HG02623 (cell line): Measurements from ENCODE around the gene CLMP.
"Not testable (repeated sequence)": the region's sequence is repeated elsewhere in the genome, so short reads cannot be mapped to it uniquely, and the experiment has no call there.

Experiments used
- ATAC-seq: cut with Tn5 transposase; IDR thresholded peaks from one replicate; pipeline ENCODE4 v1.9.1; 2021; ENCODE audit warnings: moderate library complexity; ENCODE audit not compliant: unreplicated experiment

CLMP gene

DNA sequence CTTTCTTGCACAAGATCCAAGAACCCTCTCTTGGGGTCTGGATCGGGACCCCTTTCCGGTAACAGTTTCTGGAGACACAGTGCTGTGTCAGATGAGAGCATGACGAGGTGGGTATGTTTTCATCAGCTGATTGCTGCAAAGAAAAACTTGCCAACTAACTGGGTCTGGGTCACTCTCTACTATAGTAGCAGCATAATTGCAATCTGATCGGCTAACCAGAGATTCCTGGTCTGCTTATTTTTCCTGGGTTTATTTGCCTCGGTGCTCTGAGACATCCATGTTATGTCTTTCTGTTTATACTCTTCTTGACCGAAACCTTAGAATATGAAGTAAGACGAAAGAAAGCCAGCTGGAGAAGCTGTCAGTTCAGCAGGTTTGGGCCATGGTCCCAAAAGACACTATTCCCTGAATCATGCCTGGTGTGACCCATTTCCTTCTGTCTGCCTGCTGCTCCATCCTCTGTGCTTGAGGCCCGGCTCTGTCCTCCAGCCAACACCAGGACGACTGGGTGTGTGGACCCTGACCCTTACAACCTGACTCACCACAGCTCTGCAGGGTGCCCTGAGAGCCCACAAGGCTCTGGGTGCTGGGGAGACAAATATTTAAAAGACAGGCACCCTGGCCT is 24.1 kb upstream of the CLMP start:
- ATAC-seq = no peak

DNA sequence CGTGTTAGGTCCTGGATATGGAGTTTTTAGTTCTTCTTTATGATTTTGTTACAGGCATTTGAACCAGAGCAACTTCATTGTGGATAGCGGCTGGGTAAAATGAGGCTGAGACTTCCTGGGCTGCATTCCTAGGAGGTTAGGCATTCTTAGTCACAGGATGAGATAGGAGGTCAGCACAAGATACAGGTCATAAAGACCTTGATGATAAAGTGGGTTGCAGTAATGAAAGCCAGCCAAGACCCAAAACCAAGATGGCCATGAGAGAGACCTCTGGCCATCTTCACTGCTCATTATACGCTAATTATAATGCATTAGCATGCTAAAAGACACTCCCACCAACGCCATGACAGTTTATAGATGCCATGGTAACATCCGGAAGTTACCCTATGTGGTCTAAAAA is 23.4 kb upstream of the CLMP start:
- ATAC-seq = no peak

DNA sequence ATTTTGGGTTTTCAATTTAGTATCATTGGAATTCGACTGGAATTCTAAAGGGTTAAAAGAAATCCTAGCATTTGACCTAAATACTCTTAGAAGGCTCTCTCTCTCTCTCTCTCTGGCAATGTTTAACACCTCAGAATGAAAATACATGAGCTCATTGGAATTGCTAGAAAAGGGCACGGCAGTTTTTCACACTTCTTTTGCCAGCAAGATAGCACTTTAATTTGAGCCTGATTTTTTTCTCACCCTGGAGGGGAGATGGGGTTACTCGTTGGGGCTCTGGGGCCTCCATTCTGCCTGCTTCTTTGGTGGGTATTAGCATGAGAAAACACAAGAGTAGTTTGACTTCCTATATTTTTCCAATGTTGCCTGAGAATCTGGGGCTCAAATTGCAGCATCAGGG is 22.8 kb upstream of the CLMP start:
- ATAC-seq = no peak

DNA sequence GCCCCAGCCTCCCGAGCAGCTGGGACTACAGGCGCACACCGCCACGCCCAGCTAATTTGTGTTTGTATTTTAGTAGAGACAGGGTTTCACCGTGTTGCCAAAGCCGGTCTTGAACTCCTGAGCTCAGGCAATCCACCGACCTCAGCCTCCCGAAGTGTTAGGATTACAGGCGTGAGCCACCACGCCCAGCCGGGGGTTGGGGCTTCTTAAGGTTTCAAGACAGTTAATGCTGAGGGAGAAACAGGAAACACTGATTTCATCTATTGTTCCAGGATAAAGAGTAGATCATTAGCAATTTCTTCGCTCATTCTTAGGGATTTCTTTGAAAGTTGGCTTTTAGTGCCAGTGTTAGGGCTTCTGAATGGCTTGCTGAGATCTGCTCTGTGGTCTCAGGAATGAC is 21.2 kb upstream of the CLMP start:
- no peak for ATAC-seq

DNA sequence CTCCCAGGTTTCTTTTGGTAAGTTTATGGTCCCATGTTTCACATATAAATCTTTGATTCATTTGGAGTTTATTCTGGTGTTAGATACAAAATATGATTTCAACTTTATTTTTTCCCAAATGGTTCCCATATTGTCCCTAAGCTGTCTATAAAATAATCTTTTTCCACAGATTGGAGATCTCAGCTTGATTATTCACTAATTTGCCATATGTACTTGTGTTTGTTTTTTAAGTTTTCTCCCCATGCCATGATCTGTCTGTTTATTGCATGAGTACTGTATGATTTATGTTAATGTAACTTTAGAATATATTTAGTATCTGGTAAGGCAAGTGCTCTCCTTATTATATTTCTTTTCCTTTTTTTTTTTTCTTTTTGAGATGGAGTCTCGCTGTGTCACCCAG is 19.9 kb upstream of the CLMP start:
- ATAC-seq = no peak

DNA sequence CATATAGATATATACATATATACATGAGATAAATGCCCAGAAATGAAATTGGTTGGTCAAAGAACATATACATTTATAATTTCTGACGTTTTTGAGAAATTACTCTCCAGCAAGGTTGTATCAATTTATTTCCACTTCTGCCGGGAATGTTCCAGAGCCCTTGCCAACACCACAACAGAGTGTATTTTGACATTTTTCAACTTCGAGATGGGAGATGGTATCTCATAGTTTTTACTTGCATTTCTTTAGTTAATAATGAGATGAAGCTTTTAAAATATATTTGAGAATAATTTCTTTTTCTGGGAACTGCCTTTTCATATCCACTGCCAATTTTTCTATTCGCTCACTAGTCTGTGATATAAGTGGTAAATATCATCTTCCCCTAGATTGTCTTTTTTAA is 19.3 kb upstream of the CLMP start:
- ATAC-seq = no peak

DNA sequence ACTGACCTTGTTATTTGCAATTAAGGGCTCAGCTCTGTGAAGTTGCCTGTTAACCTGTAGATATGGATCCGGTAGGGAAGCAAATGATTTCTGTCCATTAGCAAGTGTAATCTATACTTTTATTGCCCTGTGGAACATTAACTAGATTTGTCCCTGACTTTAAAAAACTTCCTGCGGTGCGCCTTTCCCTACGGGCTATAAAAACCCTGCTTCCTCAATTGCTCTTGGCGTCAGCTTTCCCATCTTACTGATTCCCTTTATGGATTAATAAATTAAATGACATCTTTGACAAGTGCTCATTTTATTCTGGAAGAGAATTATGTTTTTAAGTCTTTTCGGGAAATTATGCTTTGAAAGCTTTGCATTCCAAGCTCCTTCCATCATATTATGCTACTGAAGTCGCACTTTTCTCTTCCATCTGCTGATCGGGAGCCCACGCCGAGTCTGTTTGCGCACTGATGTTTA is 18.3 kb upstream of the CLMP start:
- no peak for ATAC-seq

DNA sequence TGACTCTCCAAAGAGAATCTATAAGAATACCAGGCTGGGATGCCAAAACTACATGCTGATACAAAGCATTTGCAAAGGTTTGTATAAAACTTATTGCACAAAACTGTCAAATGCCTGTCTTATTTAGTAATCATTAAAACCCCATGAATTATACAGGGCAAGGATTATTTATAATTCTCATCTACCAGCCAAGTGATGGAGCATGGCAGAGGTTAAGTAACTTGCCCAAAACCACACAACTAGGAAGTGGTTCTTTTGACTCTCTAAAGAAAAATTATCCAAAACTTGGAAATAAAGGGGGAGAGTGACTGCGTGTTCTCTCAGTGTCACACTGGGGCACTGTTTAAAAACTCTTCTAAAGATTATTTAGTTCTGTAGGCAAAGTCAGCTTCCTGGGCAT is 17.4 kb upstream of the CLMP start:
- ATAC-seq = no peak

DNA sequence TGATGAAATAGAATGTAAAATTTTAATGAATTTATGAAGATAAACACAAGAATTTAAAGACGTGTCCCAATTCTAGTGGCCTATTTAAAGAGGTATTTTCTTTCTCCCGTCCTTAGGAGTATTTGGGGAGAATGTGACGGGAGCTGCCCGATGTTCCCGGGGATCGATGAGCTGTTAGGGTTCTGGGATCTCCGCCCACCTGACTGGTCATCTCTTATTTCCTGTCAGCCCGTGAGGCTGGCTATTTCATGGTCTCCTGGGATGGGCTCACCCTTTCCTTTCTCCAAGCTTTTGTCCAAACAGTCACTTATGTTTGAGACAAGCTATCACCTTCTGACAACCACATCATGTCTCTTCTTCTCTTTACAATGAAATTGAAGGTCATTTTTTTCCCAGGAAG is 16.9 kb upstream of the CLMP start:
- ATAC-seq = no peak

DNA sequence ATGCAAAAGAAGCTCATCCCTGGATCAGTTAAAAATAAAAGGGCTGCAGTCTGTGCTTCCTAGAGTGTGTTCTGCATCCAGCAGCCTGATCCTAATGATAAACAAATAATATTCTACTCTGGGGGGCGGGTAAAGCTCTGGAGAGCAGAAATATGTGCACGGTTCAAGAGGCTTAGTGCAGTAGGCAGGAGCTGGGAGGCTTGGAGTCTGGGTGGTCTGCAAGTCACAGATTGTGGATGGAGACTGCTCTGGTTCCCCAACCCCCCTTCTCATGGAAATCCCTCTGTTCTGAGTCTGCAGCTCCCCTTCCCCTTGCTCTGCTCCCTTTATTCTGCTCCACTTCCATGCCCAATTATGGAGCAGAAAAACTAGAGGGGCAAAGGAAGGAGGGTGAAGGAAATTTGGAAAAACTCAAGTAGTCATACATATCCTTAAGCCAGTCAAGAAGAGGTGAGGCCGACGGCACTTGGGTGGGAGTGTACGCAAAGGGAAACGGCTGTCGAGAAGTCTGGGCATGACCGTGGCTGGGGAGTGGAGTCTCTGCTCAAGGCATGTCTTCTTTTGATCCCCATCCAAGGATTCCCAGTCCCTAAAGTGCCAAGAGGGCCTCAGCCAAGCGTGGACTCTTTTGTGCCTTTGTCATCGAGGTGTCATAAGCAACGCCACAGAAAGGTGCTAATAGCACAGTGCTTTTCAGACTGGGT is 16.3 kb upstream of the CLMP start:
- ATAC-seq = no peak

DNA sequence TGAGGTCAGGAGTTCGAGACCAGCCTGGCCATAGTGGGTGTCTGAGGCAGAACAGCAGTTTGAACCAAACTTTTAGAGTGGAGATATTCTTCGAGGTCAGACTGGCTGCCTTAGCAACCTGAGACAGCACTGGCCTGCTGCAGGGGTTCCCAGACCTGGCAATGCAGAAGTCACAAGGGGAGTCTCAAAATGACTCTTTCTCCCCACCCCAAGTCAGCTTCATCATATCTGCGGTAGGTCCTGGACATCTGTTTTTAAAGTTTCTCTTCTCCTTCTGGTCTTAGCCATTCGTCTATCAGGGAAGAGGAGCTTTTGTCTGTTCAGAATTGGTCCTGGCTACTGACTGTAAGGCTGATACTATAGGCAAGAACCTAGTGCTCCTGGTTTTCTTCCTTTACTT is 14.5 kb upstream of the CLMP start:
- no peak for ATAC-seq

DNA sequence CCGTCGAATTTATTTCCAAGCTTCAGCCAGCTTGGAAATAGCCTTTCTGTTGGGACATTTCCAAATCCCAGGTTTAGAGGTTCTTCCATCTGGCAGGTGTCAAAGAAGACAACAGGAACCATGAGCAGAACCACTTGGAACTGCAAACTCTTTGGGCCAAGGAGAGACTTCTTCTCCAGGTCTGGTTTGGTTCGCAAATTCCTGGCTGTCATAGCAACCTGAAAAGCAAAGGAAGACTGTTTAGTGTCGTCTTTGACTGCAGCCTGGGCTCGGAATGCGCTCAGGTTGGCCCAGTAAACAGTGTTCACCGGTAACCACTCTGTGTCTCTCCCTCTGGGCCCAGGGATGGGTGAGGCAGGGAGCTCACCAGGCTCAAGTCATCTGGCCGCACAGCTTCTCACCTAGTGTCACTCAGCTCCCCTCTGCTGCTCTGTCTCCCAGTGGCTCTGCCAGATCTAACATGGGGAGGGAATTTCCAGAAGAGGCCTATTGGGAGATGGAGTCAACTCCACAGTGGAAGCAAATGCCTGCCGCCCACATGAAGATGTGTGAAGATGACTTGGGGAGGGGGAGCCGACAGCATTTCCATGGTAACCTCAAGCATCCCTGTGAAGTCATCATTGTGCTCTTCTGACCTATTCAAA is 11.9 kb upstream of the CLMP start:
- ATAC-seq = no peak

DNA sequence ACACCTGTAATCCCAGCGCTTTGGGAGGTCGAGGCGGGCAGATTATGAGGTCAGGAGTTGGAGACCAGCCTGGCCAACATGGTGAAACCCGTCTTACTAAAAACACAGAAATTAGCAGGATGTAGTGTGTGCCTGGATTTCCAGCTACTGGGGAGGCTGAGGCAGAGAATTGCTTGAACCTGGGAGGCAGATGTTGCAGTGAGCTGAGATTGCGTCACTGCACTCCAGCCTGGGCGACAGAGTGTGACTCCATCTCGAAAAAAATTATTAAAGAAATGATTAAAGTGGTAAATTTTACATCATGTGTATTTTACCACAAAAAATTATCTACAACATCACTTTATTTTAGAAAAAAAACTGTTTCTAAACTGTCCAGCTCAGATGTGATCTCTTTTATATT is 11.0 kb upstream of the CLMP start:
- ATAC-seq = not testable (repeated sequence)

DNA sequence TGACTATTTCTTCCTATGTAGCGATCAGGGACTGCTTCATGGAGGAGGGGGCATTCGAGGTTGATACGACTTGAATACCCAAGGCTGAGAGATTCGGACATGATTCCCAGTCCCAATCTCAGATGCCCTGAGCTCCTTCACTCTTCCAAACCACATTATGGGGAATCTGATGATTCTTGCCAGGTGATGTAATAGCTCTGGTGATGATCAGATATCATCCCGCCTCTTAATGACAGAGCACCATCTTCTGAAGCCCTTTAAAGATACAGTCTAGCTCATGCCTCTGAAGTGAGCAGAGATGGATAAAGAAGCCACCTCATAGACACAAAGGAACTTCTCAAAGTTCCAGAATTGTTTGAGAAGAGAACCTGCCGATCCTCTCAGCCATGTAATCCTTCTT is 8.9 kb upstream of the CLMP start:
- ATAC-seq = no peak

DNA sequence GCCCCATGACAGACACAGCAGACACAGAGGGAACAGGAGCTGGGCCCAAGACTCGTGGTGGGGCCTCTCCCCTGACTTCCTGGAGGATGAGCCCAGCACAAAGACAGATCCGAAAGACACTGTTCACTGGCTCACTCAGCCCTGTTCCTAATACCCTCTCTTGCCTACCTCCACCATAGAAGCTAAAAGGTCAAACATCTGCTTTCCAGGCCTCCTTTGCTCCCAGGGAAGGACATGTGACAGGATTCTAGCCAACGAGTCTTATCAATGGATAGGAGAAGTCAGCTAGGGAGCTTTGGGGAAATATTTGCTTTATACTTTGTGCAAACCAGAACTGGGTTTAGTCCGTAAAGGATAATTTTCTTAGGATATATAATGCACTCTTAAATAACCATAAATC is 8.4 kb upstream of the CLMP start:
- no peak for ATAC-seq

DNA sequence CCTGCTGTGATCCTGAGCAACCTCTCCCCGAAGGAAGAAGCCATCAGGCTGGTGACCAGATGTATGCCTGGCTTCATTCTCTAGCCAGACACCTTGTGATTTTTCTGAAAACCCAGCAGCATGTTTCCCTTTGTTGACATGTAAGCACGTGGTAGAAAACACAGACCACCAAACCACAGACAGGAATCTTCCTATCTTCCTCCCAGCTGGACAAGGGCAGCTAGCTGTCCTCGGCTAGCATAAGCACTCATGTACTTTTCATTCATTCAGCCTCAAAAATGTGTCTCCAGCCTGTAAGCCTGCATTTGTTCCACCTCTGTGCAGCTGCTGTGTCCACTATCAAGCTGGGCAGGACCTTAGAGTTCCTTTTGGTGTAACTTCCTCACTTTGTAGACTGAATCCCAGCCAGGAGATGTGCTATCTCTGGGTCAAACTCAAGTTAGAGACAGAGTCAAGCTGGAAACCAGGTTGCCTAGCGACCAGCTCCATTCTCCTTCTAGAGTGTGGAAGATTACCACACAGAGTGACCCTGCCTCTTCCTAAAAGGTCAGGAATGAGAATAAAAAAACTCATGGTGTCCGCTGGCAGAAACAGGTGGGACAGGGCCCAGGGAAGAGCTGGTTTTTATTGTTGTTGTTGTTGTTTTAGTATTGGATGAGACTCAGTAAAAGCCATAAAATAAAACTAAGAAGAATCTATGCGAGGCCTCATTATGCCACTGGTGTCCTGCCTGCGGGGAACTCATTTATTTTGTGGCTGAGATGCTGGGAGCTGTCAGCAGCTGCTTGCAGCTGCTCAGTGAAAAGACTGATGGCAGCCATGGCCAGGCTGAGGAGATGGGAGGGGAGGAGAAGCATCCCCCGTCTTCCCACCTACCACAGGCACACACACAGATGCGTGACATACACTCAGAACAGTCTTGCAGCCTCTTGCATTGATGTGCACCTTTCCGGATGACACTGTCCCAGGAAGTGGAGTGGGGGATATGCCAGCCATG is 7.4 kb upstream of the CLMP start:
- no peak for ATAC-seq

DNA sequence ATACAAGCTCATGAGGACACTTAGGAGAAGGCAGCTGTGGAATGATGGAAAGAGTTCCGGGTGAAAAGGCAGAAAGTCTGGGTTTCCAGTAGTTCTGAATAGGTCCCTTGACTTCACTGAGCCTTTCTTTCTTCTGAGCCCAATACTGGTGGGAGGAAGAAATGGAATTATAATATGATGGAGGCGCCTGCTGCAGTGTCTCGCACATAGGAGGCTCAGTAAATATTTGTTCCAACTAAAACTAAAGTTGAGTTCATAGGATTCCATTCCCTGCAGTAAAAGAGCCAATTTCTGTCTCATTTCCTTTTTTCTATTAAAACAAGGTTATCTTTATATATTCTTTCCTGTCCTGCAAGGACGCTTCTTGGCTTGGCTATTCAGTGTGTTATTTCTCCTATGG is 5.2 kb upstream of the CLMP start:
- no peak for ATAC-seq

DNA sequence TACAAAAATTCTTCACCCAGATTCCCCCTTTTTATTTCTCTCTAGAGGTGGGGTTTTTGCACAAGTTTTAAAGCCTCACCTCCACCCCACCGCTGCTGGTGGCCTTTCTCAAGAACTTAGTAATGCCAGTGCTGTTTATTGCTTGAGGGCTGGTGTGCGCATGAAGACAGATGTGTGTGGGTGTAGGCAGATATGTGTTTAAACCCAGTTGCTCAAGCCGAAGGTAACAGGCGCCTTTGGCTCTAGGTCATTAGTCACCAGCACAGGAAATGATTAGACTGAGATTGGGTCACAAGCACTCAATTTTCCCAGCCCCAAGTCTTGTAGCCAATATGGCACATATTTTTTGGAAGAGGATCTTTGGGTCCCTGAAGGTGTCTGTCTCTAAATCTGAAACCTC is 2.7 kb upstream of the CLMP start:
- no peak for ATAC-seq

DNA sequence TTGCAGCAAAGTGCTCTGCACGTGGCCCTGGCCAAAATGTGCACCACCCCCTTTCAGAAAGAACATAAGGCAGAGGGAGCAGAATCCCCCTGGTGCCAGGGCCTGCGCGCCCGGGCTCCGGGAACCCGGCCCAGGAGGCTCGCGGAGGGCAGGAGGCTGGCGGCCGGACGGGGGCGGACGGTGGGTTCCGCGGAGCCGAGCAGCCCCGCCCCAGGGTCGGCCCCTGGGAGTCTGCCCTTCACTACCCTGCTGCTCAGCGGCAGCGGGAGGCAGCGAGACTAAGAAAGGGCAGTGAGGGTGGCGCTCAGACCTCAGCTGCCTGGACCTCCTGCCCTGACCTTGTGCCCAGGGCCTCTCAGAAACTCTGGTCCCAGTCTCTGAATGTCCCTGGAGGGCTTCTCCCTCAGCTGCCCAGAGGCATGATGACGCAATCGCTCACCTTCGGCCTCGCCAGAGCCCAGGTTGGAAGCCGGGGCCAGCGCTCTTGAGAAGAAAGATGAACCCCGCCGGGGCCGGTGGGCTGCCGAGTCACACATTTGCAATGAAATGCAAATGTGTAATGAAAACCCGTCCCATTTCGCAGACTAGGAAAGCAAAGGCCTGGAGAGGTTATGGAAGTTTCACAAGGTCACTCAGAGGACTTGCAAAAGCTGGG is 1.1 kb upstream of the CLMP start:
- ATAC-seq = no peak

DNA sequence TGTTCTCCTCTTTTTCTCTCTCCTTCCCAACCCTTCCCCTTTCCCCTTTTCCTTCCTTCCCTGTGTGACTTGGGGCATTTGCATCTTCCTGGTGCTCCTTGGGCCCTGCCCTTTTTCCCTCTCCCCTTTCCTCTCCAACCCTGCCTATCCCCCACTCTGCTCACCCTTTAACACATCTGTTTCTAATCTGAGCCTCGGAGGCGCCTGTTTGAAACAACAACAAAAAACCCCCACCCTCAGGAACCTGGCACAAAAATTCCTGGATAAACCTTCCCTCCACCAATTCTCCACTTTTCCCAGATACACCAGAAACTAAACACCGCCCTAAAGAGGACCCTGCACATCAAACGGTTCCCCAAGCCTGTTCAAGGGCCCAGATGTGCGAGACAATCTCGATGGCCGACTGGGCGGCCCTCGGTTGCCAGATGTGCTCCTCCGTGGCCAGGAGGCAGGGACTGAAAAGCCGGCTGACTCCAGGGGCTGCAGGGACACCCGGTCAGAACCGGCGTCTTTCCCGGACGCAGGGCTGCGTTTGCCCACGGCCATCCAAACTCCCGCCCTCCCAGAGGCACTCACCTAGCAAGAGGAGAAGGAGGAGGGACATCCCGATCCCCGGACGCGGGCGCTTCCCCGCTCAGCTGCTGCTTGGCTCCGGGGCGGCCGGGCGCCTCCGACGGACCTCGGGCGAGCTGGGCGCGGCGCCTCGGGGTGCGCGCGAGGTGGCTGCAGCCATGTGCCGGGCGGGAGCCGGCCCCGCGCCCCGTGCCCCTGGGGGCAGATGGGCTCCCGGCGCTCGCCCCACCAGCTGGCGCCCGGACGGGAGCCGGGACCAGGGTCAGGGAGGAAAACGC is 486 bp downstream of the CLMP start:
- ATAC-seq = no peak
